Breast epithelium (tissue), 3 donors: ENCODE data around the gene DAB2IP.

Experiments
- POLR2A ChIP-seq: fragments of 450-650 bp; IDR thresholded peaks from one replicate; pipeline ENCODE4 v1.6.1; 2016; ENCODE audit warnings: antibody characterized with exemption, mild to moderate bottlenecking, moderate library complexity
- TF ChIP-seq, protein P1 (sequence below), 3 donors: fragments of 450-650 bp; IDR thresholded peaks; one replicate each; pipeline ENCODE4 v1.5.1; 2016 to 2017; ENCODE audit warnings: antibody characterized with exemption in 3 of 3, mild to moderate bottlenecking in 3 of 3, moderate library complexity in 3 of 3

DNA sequence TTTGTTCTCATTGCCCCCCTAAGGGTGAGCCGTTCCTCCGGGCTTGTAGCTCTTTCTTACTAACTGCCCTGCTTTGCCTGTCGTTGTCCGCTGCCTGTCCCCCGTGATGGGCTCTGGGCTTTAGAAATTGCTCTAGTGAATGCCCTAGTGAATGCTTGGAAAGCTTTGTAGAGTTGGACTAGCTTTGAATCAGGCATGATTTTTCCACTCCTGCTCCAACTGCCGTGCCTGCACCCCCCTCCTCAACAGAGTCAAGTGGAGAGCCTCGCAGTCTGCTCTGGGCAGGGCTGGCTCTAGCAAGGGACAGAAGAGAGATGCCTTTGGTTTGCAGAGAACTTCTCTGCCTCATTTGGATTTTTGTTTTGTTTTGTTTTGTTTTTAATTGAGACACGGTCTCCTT is 46.8 kb upstream of the DAB2IP start:
- TF ChIP-seq, protein P1, sequence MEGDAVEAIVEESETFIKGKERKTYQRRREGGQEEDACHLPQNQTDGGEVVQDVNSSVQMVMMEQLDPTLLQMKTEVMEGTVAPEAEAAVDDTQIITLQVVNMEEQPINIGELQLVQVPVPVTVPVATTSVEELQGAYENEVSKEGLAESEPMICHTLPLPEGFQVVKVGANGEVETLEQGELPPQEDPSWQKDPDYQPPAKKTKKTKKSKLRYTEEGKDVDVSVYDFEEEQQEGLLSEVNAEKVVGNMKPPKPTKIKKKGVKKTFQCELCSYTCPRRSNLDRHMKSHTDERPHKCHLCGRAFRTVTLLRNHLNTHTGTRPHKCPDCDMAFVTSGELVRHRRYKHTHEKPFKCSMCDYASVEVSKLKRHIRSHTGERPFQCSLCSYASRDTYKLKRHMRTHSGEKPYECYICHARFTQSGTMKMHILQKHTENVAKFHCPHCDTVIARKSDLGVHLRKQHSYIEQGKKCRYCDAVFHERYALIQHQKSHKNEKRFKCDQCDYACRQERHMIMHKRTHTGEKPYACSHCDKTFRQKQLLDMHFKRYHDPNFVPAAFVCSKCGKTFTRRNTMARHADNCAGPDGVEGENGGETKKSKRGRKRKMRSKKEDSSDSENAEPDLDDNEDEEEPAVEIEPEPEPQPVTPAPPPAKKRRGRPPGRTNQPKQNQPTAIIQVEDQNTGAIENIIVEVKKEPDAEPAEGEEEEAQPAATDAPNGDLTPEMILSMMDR (IDR thresholded peaks at IDR 0.05): no peak
- TF ChIP-seq POLR2A: no peak
